Measurements from ENCODE around the gene RUNDC1. TPM values are rescaled to one million over a fixed set of nuclear protein-coding genes. Genes with fewer than 3 reads are reported as not detected.
A peak's percentile ranks its signal among the peaks of the same experiment; 100 is the strongest.
"Not testable (repeated sequence)": the region's sequence is repeated elsewhere in the genome, so short reads cannot be mapped to it uniquely, and the experiment has no call there.

RUNDC1 gene
- total RNA-seq, 4 donors from 2014 or later, result 12.6 to 16.0 (median 13.0) TPM

- peak within 1 kb of the TSS; percentile 87 for H3K4me3 ChIP-seq (ENCODE audit: low read depth, poor library complexity, severe bottlenecking)
- TF ChIP-seq POLR2A (IDR thresholded peaks at IDR 0.05) (no peak), CTCF (IDR thresholded peaks at IDR 0.05) (peak in 1 of 3 donors; percentile 93)
- intact Hi-C loops (cut with DNase I; ENCODE audit: low total_unique reads), result loop anchor here (5.0 kb wide), 1 partner anchor 151 kb away; no protein-coding TSS in a partner anchor
- DNase-seq (ENCODE audit: low spot score in 2 of 2), result peak; percentile 100
- WGBS, 2 donors, result 0 to 1% methylated on average over 47 to 49 of the region's 49 CpGs
These were observed 17.9 kb downstream of the RUNDC1 start, which contains the start of gene RPL27 for GRCh38 chr17:42997984-42998938. Gene RPL27, plus strand, starts transcription at chr17:42998419. Its CDS starts 332 bp downstream, at chr17:42998751.

- no peak for TF ChIP-seq POLR2A (IDR thresholded peaks at IDR 0.05)
- no peak for TF ChIP-seq CTCF (IDR thresholded peaks at IDR 0.05)
- WGBS, 2 donors, result 11 to 15% methylated on average over 9 to 10 of the region's 10 CpGs
- no peak for DNase-seq (ENCODE audit: low spot score in 2 of 2)
- peak overlapping the region; percentile 87 for H3K4me3 ChIP-seq (ENCODE audit: low read depth, poor library complexity, severe bottlenecking)
- intact Hi-C loops (cut with DNase I; ENCODE audit: low total_unique reads), result loop anchor here (5.0 kb wide), 1 partner anchor 152 kb away; no protein-coding TSS in a partner anchor
These were observed 18.7 kb downstream of the RUNDC1 start for GRCh38 chr17:42999003-42999525.

GRCh38 chr17:43000894-43001293 is 20.5 kb downstream of the RUNDC1 start:
- DNase-seq (ENCODE audit: low spot score in 2 of 2), result not testable (repeated sequence)

GRCh38 chr17:43003542-43004172 is 23.3 kb downstream of the RUNDC1 start:
- DNase-seq (ENCODE audit: low spot score in 2 of 2), result no peak
- WGBS, 2 donors, result 68 to 70% methylated on average over 5 of the region's 5 CpGs
- intact Hi-C loops (cut with DNase I; ENCODE audit: low total_unique reads), result no loop called here
- no peak overlapping the region for H3K4me3 ChIP-seq (ENCODE audit: low read depth, poor library complexity, severe bottlenecking)
- no peak for TF ChIP-seq CTCF (IDR thresholded peaks at IDR 0.05)
- TF ChIP-seq POLR2A (IDR thresholded peaks at IDR 0.05), result no peak

More at GRCh38 chr17:43000894-43001293, 20.5 kb downstream of the RUNDC1 start:
- H3K4me3 ChIP-seq (ENCODE audit: low read depth, poor library complexity, severe bottlenecking); intact Hi-C loops (cut with DNase I; ENCODE audit: low total_unique reads): not testable (repeated sequence)
- 94 to 95% methylated on average over 13 of the region's 13 CpGs for WGBS, 2 donors

GRCh38 chr17:43006639-43007551 is 26.5 kb downstream of the RUNDC1 start, which contains the start of gene IFI35:
Gene IFI35, plus strand, starts transcription at chr17:43006784. Its CDS starts 164 bp downstream, at chr17:43006948.
- intact Hi-C loops (cut with DNase I; ENCODE audit: low total_unique reads), result no loop called here
- peak; percentile 86 to 98 for DNase-seq (ENCODE audit: low spot score in 2 of 2)
- no peak for TF ChIP-seq CTCF (IDR thresholded peaks at IDR 0.05)
- 22 to 27% methylated on average over 18 of the region's 18 CpGs for WGBS, 2 donors
- H3K4me3 ChIP-seq (ENCODE audit: low read depth, poor library complexity, severe bottlenecking), result peak within 1 kb of the TSS; percentile 13

All from lower leg skin (tissue), 4 donors.